GM12878 (cell line): ENCODE measurements around the gene NACC1. TPM values are rescaled to one million over a fixed set of nuclear protein-coding genes. Genes with fewer than 3 reads are reported as not detected.
A peak's percentile ranks its signal among the peaks of the same experiment; 100 is the strongest.

Experiments
- ASH2L ChIP-seq: fragments of 300-600, 200-600 bp; sonication (generic); IDR thresholded peaks from 2 replicates; pipeline ENCODE4 v1.6.1; 2017; ENCODE audit warnings: low read depth, mild to moderate bottlenecking, borderline replicate concordance
- ATF7 ChIP-seq: fragments of 450-650 bp; IDR thresholded peaks from 2 replicates; pipeline ENCODE4 v1.6.1; 2016; ENCODE audit warnings: low read depth, mild to moderate bottlenecking
- CEBPZ ChIP-seq: fragments of 150-350 bp; IDR thresholded peaks from 2 replicates; pipeline ENCODE4 v1.6.1; 2016; ENCODE audit warnings: low read depth, low read length
- E2F4 ChIP-seq: IDR thresholded peaks from 2 replicates; pipeline ENCODE4 v1.6.1; 2012; ENCODE audit warnings: low read depth, low read length, improper control_type of control experiment
- E2F8 ChIP-seq: fragments of 450-650 bp; IDR thresholded peaks from 2 replicates; pipeline ENCODE4 v1.6.1; 2018; ENCODE audit warnings: mild to moderate bottlenecking, low read depth, moderate library complexity; ENCODE audit not compliant: partially characterized antibody
- EP300 ChIP-seq, 2 experiments: fragments of 150-350 bp in 1 of 2; IDR thresholded peaks; 2 replicates each; pipeline ENCODE4 v1.6.1; 2011 to 2012; ENCODE audit warnings: low read depth in 2 of 2, low read length in 2 of 2, borderline replicate concordance in 1 of 2, improper control_type of control experiment in 1 of 2, inconsistent platforms in 1 of 2; ENCODE audit not compliant: control insufficient read depth in 1 of 2
- KAT2A ChIP-seq: conservative IDR thresholded peaks from 2 replicates; pipeline ENCODE4 v1.6.1; 2011; ENCODE audit warnings: low read depth, low read length; ENCODE audit not compliant: control insufficient read depth
- LARP7 ChIP-seq: fragments of 450-650 bp; IDR thresholded peaks from 2 replicates; pipeline ENCODE4 v1.6.1; 2017; ENCODE audit warnings: mild to moderate bottlenecking
- POLR2A ChIP-seq: IDR thresholded peaks from 2 replicates; pipeline ENCODE4 v1.6.1; 2011; ENCODE audit warnings: low read depth, mild to moderate bottlenecking, low read length
- POU2F2 ChIP-seq: IDR thresholded peaks from 3 replicates; pipeline ENCODE4 v1.6.1; 2011; ENCODE audit warnings: low read depth, mild to moderate bottlenecking, low read length, borderline replicate concordance
- RAD21 ChIP-seq: IDR thresholded peaks from 2 replicates; pipeline ENCODE4 v1.6.1; 2011; ENCODE audit warnings: mild to moderate bottlenecking, low read depth, low read length, moderate library complexity; ENCODE audit not compliant: insufficient read depth
- SIN3A ChIP-seq: IDR thresholded peaks from 2 replicates; pipeline ENCODE4 v1.6.1; 2012; ENCODE audit warnings: low read depth, low read length, improper control_type of control experiment
- SKIL ChIP-seq: fragments of 450-650 bp; IDR thresholded peaks from 2 replicates; pipeline ENCODE4 v1.6.1; 2017; ENCODE audit warnings: mild to moderate bottlenecking, low read depth, inconsistent platforms; ENCODE audit not compliant: poor library complexity, severe bottlenecking
- TAF1 ChIP-seq: IDR thresholded peaks from 2 replicates; pipeline ENCODE4 v1.6.1; 2011; ENCODE audit warnings: mild to moderate bottlenecking, low read depth, low read length, borderline replicate concordance
- USF2 ChIP-seq: IDR thresholded peaks from 2 replicates; pipeline ENCODE4 v1.6.1; 2011; ENCODE audit warnings: low read depth, low read length, improper control_type of control experiment, borderline replicate concordance
- YBX1 ChIP-seq: fragments of 450-650 bp; IDR thresholded peaks from 2 replicates; pipeline ENCODE4 v1.6.1; 2016; ENCODE audit warnings: antibody characterized with exemption
- ZNF207 ChIP-seq: fragments of 450-650 bp; IDR thresholded peaks from 2 replicates; pipeline ENCODE4 v1.6.1; 2014; ENCODE audit warnings: antibody characterized with exemption, mild to moderate bottlenecking, borderline replicate concordance
- ZNF217 ChIP-seq: fragments of 450-650 bp; IDR thresholded peaks from 2 replicates; pipeline ENCODE4 v1.6.1; 2017; ENCODE audit warnings: antibody characterized with exemption, mild to moderate bottlenecking
- ZSCAN29 ChIP-seq: fragments of 450-650 bp; IDR thresholded peaks from 2 replicates; pipeline ENCODE4 v1.6.1; 2017; ENCODE audit warnings: mild to moderate bottlenecking, moderate library complexity
- polyA plus RNA-seq, 11 experiments: library from polyadenylated mRNA; depleted of rRNA in 4 of 11; unstranded in 6 of 11; stranded (reverse) in 5 of 11; fragments of >200 nt; fragmentation: Nextera tagmentation in 4 of 11; fragmentation: Illumina TruSeq in 1 of 11; extraction: Ambion mirVana in 4 of 11; extraction: Trizol in 1 of 11; gene quantifications; 1 replicate in 1 of 11; 2 replicates in 10 of 11; pipeline versions ENCODE4 v1.2.1 to v1.2.3, GENCODE V29; 2011 to 2016; ENCODE audit warnings: inconsistent platforms in 2 of 11, missing spikeins in 2 of 11, low read depth in 1 of 11
- total RNA-seq, 4 experiments: library from RNA; depleted of rRNA in 3 of 4; stranded (reverse); fragments of >200 nt in 3 of 4; fragmentation: Illumina TruSeq in 1 of 4; extraction: Trizol in 1 of 4; gene quantifications; 2 replicates each; pipeline versions ENCODE4 v1.2.1 to v1.2.3, GENCODE V29; 2013 to 2021

Gene NACC1
- total and polyA plus RNA-seq, 10 of the 15 experiments (the other 5 are each of a cell fraction or from before 2014, with no cell fraction given) = 0.18 to 120 (median 19.2) TPM

- TF ChIP-seq TAF1 (0 out of 2 replicates have a peak, but pooled peaks have one; percentile 32), USF2 (peak; percentile 17; the same call in 1 of the 2 replicates), SIN3A (no peak; the same call in 1 of the 2 replicates), POLR2A (peak; percentile 78), ASH2L (no peak), KAT2A (no peak), CEBPZ (no peak), SKIL (peak; percentile 60), LARP7 (no peak), POU2F2 (peak; percentile 86; the same call in 2 of the 3 replicates), ZNF217 (peak; percentile 63), ATF7 (peak; percentile 31; the same call in 1 of the 2 replicates), RAD21 (peak; percentile 19; the same call in 1 of the 2 replicates), YBX1 (no peak), ZNF207 (no peak; the same call in 1 of the 2 replicates), E2F8 (no peak), EP300 (IDR thresholded peaks at IDR 0.05; ENCODE audit: borderline replicate concordance in 1 of 2, control insufficient read depth in 1 of 2, low read depth in 2 of 2, low read length in 2 of 2) (peak; percentile 9 to 32; a peak in 1 of 4 replicates), ZSCAN29 (no peak), E2F4 (no peak)
Observed at GRCh38 chr19:13154911-13155471, 36.9 kb downstream of the NACC1 start (continued).
